NCI-H226 (cell line): Measurements from ENCODE around the gene EIF3I.

ENCODE experiments used
- DNase-seq: peaks from one replicate; pipeline ENCODE4 v3.0.0-alpha.2; 2015

EIF3I gene

DNA sequence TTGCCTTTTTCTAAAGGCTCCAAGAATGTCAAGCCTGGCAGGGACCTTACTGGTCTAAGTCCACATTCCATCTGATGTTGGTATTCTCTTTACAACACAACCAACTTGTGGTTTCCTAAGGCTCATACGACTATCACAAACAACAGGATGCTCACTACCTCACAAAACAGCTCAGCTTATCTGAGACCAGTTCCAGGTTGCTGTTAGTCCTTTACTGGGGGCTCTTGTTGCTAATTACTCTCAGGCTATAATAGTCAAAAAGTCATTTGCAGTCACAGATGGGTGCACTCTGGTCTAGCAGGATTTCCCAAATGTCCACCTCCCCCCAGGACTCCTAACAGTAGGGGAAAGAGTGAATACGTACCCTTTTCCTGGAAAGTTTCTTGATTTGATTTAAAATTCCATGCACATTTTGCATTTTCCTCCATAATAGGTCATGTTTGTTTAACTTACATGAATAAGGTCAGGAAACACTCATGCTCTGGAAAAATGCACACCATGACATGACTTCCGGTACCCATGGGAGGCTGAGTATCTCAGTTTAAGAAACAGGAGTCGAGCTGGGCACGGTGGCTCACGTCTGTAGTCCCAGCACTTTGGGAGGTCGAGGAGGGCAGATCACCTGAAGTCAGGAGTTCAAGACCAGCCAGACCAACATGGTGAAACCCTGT, 44.8 kb downstream of the EIF3I start:
- peak; percentile 61 for DNase-seq

DNA sequence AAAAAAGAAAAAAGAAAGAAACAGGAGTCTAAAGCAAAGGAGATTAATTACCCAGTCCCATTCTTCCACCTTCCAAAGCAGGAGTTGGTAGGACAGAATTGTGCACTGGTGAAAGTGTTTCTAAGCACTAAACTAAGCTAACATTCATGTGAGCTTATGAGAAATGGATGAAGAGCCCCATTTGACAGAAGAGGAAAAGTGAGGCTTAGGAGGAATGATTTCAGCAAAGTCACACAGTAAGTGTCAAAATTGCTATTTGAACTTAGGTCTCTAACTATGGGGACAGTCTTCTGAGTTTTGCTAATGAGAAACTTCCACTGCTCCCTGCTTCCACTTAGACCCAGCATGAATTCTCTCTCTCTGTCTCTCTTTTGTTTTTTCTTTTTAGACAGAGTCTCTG, 47.5 kb downstream of the EIF3I start:
- no peak for DNase-seq

DNA sequence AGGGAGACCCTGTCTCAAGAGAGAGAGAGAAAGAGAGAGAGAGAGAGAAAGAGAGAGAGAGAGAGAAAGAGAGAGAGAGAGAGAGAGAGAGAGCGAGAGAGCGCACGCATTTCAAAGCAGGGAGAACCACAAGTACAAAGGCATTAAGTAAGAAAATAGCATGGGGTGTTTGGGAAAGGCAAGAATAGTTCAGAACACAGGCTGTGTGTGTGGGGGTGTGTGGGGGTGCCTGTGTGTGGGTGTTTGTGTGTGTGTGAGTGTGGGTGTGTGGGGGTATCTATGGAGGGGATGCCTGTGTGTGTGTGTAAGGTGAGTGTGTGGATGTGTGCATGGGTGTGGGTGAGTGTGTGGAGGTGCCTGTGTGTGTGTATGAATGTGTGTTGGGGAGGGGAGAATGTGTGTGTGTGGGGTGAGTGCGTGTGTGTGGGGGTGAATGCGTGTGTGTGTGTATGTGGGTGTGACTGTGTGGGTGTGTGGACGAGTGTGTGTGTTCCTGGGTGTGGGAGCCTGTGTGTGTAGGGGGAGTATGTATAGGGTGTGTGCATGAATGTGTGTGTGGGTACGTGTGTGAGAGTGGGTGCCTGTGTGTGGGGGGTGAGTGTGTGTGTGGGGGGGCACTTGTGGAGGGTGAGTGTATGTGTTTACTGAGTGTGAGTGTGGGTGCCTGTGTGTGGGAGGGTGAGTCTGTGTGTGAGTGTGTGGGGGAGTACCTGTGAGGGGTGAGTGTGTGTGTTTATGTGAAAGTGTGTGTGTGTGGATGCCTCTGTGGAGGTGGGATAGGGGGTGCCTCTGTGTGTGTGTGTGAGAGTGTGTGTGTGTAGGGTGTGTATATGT, 50.6 kb downstream of the EIF3I start:
- no peak for DNase-seq

DNA sequence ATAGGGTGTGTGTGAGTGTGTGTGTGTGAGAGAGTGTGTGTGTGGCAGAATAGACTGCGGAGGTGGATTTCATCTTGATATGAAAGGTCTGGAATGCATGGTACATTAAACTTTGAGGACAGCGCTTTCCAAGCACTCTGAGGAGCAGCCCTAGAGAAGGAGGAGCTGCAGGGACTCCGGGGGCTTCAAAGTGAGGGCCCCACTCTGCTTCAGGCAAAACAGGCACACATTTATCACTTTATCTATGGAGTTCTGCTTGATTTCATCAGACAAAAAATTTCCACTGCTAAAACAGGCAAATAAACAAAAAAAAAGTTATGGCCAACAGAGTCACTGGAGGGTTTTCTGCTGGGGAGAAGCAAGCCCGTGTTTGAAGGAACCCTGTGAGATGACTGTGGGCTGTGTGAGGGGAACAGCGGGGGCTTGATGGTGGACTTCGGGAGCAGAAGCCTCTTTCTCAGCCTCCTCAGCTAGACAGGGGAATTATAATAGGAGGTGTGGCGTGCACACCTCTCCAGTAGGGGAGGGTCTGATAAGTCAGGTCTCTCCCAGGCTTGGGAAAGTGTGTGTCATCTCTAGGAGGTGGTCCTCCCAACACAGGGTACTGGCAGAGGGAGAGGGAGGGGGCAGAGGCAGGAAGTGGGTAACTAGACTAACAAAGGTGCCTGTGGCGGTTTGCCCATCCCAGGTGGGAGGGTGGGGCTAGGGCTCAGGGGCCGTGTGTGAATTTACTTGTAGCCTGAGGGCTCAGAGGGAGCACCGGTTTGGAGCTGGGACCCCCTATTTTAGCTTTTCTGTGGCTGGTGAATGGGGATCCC, 51.4 kb downstream of the EIF3I start:
- peak; percentile 69 for DNase-seq

DNA sequence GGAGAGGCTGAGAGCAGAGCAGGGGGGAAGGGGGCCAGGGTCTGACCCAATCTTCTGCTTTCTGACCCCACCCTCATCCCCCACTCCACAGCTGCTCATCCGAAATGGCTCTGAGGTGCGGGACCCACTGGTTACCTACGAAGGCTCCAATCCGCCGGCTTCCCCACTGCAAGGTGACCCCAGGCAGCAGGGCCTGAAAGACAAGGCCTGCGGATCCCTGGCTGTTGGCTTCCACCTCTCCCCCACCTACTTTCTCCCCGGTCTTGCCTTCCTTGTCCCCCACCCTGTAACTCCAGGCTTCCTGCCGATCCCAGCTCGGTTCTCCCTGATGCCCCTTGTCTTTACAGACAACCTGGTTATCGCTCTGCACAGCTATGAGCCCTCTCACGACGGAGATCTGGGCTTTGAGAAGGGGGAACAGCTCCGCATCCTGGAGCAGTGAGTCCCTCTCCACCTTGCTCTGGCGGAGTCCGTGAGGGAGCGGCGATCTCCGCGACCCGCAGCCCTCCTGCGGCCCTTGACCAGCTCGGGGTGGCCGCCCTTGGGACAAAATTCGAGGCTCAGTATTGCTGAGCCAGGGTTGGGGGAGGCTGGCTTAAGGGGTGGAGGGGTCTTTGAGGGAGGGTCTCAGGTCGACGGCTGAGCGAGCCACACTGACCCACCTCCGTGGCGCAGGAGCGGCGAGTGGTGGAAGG, 52.6 kb downstream of the EIF3I start:
- no peak for DNase-seq

DNA sequence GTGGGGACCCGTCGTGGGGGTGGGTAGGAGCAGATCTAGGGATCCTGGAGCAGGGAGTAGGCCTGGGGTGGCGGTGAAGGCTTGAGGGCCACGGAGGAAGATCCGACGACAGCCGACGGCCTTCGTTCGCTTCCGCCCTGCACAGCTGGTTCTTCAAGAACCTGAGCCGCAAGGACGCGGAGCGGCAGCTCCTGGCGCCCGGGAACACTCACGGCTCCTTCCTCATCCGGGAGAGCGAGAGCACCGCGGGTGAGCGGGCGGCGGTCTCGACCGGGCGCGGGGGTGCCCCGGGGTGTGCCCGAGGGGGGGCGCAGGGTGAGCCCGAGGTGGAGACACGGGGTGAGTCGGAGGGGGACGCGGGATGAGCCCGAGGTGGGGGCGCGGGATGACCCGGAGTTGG, 53.2 kb downstream of the EIF3I start:
- no peak for DNase-seq

DNA sequence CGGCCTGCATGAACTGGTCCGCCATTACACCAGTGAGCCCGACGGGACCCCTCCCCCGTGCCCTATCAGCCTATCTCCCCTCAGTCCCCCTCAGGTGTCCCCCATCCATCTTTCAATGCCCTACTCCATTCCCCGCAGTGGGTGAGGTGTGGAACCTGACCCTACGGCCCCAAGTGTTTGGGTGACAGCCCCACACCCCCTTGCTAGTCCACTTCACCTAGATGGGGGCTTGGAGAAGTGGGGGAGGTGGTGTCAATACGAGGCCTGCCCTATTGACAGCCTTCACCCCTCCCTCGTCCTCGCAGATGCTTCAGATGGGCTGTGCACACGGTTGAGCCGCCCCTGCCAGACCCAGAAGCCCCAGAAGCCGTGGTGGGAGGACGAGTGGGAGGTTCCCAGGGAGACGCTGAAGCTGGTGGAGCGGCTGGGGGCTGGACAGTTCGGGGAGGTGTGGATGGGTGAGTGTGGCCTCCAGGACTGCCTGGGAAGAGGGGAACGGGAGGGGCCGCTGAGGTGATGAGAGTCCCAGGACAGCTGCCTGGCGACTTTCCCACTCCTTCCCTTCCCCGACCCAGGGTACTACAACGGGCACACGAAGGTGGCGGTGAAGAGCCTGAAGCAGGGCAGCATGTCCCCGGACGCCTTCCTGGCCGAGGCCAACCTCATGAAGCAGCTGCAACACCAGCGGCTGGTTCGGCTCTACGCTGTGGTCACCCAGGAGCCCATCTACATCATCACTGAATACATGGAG, 54.0 kb downstream of the EIF3I start:
- no peak for DNase-seq
